Inferior parietal cortex (tissue), 1 donor: ENCODE measurements around the gene C3orf18.
A peak's percentile ranks its signal among the peaks of the same experiment; 100 is the strongest.

ENCODE experiments used
- DNase-seq: peaks from one replicate; pipeline ENCODE4 v3.0.0-alpha.2; 2016; ENCODE audit errors: extremely low spot score

C3orf18 gene

DNA sequence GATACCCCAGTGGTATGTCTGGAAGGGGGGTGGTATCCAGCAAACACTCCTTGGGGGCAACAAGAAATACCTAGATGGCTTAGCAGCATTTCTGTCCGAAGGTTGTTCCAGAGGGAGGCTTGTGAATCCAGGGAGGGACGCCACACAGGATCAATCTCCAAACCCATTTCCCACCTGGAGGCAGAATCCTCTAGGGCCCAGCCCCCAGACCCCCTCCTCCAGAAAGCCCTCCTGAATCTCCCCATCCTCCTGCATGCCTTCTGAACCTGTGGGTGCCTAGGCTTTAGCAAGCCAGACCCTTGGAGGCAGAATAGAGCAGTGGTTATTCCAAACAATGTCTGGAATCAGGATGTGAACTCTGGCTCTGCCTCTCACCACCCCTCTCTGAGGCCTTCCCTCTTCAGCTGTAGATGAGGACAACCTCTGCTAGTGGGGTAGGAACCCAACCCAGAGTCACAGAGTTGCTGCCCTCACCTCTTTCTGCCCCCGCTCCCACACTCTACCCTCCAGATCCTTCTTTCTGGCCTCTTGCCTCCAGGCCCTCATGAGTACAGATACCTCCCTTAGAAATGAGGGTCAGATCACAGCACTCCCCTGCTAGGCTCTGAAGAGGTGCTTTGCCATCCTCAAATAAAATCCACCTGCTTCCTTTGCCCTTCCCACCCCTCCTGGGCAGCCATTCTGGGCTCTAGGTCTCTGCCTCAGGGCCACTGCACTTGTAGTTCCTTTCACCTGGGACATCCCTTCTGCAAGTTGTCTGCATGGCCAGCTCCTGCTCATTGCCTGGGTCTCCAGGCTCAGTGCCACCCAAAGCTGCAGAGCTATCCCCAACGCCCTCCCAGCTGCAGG lies 35.9 kb upstream of the C3orf18 start:
- DNase-seq = no peak

DNA sequence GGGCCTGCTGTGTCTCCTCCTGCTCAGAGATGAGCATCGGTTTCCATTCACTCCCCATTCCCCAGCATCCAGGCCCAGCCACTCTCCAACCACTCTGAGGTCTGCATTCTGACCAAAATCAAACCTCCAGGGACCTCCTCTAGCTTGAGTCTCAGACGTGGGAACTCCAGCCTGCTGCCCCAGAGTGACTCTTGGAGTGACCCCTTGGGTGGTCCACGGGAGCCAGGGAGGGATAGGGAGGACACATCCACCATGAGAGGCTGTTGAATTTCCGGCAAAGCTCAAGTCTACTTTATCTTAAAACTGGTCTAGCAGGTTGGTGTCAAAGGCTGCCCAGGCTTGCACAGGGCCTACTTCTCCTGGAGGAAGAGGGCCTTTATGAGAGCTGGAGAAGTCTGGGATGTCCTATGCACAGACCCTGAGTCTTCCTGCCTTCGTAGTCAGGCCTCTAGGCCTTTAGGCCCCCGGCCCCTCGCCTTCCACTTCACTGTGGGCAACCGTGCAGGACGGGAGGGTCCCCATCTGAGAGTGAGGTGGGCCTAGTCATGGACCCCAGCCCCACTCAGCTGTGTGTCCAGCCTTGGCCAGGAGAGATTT lies 35.1 kb upstream of the C3orf18 start:
- DNase-seq = no peak

- peak; percentile 71 for DNase-seq
Observed at GRCh38 chr3:50600841-50601591, 33.5 kb upstream of the C3orf18 start.

- DNase-seq = no peak
Observed at GRCh38 chr3:50600141-50600753, 32.7 kb upstream of the C3orf18 start.

DNA sequence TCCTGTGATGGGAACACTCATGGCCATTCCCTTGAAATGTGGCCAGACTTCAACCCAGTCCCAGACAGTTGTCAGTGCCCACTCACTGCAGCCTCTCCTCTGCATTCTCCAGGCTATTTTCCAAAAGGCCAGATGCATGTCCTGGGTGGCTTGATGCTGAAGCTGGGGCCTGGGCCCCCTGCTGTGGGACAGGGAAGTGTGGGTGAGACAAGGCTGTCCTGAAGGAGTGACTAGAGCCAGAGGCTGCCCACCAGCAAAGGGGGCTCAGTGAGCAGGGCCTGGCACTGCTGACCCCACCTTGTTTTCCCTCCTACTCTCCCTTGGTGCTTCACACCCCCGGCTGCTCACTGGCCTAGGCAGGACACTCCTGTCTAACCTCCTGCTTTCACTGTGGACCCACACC lies 32.2 kb upstream of the C3orf18 start:
- DNase-seq = no peak

DNA sequence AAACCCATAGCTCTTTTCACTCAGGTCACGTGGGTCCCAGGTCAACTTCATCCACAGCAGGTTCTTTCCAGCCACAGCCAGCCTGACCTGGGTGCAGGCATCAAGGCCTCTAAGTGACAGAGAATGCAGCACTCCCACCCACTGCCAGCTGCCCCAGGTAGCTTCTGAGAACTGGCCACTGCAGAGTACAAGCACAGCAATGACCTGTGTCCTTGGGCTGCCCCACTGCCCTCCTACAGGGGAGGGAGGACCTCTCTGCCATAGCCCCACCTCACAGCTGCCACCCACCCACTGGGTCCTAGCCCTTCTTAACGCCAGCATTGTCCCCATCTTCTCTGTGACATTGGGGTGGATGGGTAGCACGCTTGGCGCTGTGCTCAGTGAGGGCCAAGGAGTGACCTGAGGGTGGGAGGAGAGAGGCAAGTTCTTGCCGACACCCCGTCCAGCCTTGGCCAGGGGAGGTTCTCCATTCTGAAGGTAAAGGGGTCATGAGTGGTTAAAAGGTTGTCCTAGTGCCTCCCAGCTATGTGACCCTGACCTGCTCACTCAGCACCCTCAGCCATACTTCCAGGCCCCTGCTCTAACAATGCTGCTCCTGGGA lies 31.7 kb upstream of the C3orf18 start:
- DNase-seq = no peak

- DNase-seq = no peak
Observed at GRCh38 chr3:50594253-50594785, 26.8 kb upstream of the C3orf18 start.

DNA sequence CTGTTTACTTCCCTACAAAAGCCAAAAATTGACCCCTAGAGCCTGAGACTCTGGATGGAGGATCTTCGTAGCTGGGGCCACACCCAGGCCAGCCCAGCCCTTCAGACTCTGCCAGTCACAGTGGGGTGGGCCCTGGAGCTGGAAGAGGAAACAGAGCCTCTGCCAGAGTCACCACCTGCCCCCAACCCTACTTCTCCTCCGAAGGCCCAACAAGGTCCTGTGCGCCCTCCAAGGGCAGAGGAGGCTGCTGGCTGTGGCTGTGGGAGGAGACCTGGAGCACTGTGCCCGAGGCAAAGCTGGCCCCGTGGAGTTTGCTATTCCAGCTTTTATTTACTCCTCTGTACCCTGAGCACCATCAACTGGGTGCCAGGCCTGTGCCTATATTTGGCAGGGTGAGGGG lies 25.0 kb upstream of the C3orf18 start:
- DNase-seq = no peak

DNA sequence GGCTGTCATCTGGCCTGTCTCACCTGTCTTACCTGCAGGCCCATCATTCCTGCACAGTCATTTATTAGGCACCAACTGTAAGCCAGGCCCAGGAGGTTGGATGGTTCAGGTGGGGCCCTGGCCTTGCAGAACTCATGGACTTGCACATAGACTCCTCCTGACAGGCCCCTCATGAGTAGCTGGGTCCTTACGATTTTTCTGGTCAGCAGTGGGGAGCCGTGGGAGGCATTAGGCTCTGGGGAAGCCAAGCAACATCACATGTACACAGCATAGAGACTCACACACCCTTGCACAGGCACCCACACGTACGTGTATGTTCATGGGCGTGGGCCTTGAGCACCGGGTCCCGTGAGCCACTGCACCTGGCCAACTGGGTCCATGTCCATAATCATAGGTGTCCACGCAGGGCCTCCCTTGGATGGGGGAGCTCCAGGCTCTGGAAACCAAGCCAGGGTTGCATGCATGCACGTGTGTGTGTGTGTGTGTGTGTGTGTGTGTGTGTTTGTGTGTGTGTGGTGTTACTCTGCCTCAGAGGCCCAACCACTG lies 23.7 kb upstream of the C3orf18 start:
- no peak for DNase-seq

DNA sequence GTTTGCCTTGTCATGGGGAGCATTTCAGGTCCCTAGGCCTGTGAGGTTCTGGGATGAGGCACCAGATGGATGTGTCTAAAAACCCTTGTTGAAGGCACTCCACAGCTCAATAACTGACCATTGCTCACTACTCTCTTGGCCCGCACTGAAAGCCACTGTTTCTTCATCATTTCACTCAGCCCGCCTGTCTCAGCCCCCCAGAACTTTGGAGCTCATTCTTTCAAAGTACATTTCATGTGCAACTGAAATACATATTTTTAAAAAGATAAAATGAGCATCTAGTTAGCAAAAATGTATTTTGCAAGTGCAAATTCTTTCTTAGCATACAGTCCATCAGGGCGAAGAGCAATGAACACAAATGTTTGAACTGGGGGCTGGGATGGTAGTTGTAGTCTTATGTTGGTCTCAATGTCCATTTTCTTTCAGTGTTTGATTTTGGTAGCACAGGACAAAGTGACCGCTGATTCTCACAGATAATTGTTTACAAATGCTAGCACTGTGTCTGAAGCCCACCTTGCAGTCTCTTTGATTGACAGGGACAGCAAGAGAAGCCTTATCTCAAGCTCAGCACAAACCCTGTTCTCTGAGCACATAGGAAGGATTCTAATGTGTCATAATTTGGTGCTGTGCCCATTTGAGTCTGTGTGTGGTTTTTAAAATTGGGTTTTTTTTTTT lies 21.3 kb upstream of the C3orf18 start:
- DNase-seq = no peak

DNA sequence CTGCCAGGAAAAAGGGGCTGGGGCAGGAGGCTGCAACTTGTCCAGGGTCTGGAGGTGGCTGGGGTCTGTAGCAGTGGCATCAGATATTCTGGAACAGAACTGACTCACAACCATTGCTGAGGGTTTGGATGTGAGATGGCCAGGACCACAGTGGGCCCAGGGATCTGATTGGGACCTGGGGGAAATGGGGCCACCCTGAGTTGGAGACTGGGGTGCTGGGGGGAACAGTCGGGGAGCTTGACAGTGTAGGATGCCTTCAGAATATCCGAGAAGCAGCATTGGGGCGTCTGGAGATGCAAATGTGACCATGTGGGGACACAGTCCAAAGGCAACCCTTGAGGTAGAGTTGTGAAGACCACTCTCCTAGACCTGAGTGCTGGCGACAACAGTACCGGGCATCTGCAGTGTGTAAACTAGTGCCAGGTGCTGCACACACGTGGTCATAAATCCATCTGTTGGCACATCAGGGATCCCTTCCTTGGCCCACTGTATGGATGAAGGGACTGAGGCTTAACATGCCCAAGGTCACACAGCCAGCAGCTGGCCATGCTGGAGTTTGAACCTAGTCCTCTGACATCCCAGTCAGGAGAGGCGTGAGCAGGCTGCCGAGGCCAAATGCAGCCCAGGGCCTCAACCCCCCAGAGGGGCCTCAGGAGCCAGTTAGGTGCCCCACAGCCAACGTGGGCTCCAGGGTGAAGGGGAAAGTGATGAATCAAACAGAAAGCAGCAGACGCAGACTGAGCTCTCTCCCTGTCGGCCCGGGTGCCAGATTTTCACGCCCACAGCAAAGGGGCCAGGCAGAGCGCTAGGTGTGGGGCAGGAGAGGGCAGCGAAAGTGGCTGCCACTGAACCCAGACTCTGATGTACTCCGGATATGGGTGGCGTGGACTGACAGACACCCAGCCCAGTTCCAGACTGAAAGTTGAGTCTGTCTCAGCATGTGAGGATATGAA lies 20.5 kb upstream of the C3orf18 start:
- no peak for DNase-seq

DNA sequence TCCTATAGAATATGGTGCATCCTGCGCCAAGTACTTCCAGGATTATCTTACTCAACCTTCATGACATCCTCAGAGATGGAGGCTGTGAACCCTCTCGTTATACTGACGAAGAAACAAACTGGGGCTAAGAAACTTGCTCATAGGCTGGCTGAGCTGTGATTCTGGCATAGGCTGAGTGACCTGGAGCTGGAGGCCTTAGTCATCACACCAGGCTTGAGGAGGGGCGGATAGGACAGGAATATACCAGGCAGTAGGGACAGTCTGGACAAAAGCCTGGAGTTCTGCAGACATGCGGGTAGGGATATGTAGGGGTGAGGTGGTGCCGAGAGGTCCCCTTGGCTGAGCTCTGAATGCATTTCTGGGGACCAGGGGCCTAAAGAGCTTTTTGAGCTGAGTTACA lies 19.8 kb upstream of the C3orf18 start:
- DNase-seq = no peak

DNA sequence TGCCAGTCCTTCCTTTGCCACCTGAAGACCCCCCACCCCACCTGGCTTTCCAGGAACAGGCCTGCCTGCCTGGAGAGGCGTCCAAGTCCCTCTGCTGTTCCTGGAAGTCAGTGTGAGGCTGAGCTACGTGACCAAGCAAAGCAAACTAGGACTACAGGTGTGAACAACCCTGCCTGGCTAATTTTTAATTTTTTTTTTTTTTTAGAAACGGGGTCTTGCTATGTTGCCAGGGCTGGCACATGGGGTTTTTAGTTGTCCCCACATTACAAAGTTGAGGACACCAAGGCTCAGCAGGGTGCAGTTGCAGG lies 19.2 kb upstream of the C3orf18 start:
- DNase-seq = no peak

DNA sequence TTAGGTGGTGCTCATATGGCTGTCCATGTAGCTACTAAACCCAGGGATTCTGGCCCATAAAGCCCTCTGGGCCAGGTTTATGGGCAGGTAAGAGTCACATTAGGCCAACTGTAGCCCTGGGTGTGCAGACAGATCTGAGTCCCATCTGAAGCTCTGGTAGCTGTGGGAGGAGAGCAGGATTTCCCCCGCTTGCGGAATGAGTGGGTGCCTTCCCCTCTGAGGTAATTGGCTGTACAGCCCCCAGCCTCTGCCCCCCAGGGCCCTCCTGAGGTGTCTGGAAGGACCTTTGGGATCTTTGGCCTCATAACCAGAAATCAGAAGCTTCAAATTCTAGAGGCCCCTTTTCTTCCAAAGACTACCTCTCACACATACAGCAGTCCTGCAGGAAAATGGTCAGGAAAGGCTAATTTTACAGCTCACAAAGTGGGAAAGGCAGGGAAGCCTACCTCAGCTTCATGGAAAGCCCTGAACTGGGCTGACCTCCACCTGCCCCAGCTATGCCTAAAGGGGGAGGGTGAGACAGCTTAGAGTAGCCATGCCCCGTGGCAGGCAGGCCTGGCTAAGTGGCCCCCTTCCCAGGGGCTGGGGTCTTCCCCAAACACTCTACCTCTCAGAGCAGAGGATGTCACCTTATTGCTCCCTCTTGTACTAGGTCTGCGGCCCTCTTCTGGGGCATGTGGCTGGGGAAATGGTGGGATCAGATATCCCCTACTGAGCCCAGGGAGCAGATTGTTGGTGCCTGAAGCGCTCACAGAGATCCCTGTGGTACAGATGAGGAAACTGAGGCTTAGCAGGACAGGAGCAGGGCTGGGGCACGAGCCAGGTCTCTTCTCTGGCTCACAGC lies 18.6 kb upstream of the C3orf18 start:
- no peak for DNase-seq

GRCh38 chr3:50584391-50584790 lies 16.8 kb upstream of the C3orf18 start:
- no peak for DNase-seq

DNA sequence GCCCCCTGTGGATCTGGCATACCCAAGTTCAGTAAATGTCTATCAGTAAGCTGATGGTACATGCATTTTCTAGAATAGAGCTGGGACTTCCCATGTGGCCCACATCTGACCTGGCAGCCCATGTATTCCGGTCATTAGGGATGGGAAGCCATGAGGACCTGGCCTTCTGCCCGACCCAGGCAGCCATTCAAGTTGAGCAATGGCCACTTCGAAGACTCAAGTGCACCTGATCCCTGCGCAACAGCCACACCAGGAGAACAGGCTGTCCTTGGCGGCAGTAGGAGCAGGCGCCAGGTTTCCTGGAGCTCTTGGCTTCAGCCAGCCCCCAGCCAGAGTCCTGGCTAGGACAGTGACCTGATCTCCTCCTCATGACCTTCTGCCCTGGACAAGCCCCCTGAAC lies 16.4 kb upstream of the C3orf18 start:
- DNase-seq = no peak

DNA sequence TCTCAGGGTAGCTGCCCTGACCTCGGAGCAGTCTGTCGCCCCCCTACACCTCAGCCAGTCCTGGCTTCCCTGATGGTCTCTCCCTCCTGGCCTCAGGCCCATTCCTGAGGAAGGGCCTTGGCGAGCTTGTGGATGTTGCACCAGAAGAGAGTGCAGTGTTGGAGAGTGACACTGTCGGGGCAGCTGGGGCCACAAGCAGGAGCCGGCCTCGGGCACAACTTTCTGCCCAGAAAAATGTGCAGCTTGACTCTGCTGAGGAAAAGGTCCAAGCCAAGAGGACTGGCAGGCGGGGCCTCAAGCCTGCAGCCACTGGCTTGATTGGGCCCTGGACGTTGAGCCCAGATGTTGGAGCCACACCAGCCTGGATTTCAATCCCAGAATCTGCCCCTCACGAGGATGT lies 14.5 kb upstream of the C3orf18 start:
- no peak for DNase-seq

DNA sequence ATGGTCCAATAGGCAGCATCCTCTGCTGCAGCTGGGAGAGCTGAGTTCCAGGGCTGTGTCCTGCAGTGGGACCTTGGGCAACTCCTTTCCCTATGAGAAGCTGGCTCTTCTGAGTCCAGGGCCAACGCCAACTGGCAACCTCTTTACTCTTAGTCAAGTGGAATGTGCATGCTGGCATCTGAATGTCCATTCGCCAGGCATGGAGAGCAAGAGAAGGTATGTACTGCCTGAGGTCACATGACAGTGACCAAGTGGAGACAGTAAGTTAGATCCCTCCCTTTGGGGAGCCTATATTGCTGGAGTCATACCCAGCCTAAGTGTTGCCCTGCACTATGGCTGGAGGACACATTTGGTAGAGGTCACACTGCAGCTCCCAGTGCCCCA lies 13.9 kb upstream of the C3orf18 start:
- DNase-seq = no peak
